PFSK-1 (cell line): Measurements from ENCODE around the gene WDR31.

ENCODE experiments used
- FOXP2 ChIP-seq: optimal IDR thresholded peaks from 2 replicates; pipeline ENCODE3; 2011; ENCODE audit warnings: borderline replicate concordance, control low read depth, inconsistent platforms; ENCODE audit not compliant: insufficient read depth; ENCODE audit errors: extremely low read length, extremely low read depth
- POLR2AphosphoS5 ChIP-seq: IDR thresholded peaks from 2 replicates; pipeline ENCODE4 v1.6.1; 2012; ENCODE audit warnings: low read depth, mild to moderate bottlenecking, control low read depth, low read length, moderate library complexity
- SIN3A ChIP-seq: IDR thresholded peaks from 2 replicates; pipeline ENCODE4 v1.6.1; 2012; ENCODE audit warnings: mild to moderate bottlenecking, low read length, moderate library complexity, borderline replicate concordance; ENCODE audit not compliant: insufficient read depth
- TAF1 ChIP-seq: IDR thresholded peaks from 2 replicates; pipeline ENCODE4 v1.6.1; 2012; ENCODE audit warnings: low read length, control low read depth, borderline replicate concordance; ENCODE audit not compliant: insufficient read depth
- TF ChIP-seq, protein P1 (sequence below), 2 experiments: IDR thresholded peaks; 2 replicates each; pipeline versions ENCODE4 v1.6.1 to v1.8.0; 2011 to 2012; ENCODE audit warnings: low read depth in 2 of 2, low read length in 2 of 2, control low read depth in 1 of 2, inconsistent platforms in 1 of 2, mild to moderate bottlenecking in 1 of 2, moderate library complexity in 1 of 2; ENCODE audit not compliant: insufficient read depth in 1 of 2

Gene WDR31

DNA sequence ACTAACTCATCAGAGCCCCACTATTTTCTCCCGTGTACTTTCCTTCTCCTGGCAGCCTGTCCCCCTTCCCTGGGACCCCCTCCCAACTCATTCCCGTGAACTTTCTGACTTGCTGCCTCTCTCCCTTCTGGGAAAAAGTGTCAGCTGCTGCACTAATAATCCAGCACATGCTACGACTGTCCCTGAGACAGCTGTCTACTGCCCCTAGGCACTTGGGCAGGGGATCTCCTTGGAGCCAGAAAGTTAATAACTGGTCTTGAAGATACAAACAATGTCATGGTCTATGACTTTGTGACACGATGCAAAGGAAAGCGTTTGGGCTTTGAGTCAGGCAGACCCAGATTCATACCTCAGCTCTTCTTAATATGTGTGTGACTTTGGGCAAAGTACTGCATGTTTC lies 26.8 kb downstream of the WDR31 start:
- no peak for TF ChIP-seq TAF1
- no peak for TF ChIP-seq SIN3A
- no peak for TF ChIP-seq FOXP2
- TF ChIP-seq, protein P1, sequence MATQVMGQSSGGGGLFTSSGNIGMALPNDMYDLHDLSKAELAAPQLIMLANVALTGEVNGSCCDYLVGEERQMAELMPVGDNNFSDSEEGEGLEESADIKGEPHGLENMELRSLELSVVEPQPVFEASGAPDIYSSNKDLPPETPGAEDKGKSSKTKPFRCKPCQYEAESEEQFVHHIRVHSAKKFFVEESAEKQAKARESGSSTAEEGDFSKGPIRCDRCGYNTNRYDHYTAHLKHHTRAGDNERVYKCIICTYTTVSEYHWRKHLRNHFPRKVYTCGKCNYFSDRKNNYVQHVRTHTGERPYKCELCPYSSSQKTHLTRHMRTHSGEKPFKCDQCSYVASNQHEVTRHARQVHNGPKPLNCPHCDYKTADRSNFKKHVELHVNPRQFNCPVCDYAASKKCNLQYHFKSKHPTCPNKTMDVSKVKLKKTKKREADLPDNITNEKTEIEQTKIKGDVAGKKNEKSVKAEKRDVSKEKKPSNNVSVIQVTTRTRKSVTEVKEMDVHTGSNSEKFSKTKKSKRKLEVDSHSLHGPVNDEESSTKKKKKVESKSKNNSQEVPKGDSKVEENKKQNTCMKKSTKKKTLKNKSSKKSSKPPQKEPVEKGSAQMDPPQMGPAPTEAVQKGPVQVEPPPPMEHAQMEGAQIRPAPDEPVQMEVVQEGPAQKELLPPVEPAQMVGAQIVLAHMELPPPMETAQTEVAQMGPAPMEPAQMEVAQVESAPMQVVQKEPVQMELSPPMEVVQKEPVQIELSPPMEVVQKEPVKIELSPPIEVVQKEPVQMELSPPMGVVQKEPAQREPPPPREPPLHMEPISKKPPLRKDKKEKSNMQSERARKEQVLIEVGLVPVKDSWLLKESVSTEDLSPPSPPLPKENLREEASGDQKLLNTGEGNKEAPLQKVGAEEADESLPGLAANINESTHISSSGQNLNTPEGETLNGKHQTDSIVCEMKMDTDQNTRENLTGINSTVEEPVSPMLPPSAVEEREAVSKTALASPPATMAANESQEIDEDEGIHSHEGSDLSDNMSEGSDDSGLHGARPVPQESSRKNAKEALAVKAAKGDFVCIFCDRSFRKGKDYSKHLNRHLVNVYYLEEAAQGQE (IDR thresholded peaks at IDR 0.05; ENCODE audit: insufficient read depth in 1 of 2, low read depth in 2 of 2, low read length in 2 of 2), result no peak
- no peak for TF ChIP-seq POLR2AphosphoS5

DNA sequence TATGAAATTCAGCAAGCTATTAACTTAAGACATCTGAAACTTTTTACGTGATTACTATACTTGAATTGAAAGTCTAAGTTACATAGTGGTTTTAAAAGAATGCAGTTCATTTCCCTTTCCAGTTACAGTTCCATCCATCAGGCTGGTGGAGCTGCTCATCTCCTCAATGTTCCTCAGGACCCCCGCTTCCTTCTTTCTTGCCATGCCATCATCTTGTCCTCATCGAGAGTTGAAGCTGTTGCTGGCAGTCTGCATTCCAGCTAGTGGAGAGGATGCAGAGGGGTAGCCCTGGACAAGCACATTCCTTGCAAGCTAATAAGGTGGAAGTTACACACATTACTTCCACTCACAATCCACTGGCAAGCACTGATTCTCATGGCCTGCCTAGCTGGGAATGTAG lies 28.1 kb downstream of the WDR31 start:
- no peak for TF ChIP-seq SIN3A
- TF ChIP-seq, protein P1 (IDR thresholded peaks at IDR 0.05; ENCODE audit: insufficient read depth in 1 of 2, low read depth in 2 of 2, low read length in 2 of 2), result no peak
- TF ChIP-seq TAF1, result no peak
- no peak for TF ChIP-seq FOXP2

DNA sequence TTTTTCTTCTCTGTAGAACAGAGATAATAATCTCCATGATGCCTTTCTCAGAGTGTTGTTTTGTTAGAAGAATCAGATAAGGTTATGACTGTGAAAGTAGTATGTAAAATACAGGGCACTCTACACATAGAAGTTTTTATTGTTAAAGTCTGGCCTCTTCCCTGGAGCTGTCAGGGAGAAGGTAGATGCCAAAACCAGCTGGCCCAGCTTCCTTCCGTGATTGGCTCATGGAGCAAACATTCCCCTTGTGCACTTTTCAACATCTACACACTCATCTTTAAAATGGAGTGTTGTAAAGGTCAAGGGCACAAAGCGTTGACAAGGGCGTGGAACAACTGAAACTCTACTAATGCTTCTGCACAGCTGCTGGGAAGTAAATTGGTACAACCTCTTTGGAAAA lies 29.5 kb downstream of the WDR31 start:
- TF ChIP-seq FOXP2, result no peak
- no peak for TF ChIP-seq POLR2AphosphoS5
- TF ChIP-seq TAF1, result no peak
- TF ChIP-seq, protein P1 (IDR thresholded peaks at IDR 0.05; ENCODE audit: insufficient read depth in 1 of 2, low read depth in 2 of 2, low read length in 2 of 2), result no peak
- TF ChIP-seq SIN3A, result no peak

DNA sequence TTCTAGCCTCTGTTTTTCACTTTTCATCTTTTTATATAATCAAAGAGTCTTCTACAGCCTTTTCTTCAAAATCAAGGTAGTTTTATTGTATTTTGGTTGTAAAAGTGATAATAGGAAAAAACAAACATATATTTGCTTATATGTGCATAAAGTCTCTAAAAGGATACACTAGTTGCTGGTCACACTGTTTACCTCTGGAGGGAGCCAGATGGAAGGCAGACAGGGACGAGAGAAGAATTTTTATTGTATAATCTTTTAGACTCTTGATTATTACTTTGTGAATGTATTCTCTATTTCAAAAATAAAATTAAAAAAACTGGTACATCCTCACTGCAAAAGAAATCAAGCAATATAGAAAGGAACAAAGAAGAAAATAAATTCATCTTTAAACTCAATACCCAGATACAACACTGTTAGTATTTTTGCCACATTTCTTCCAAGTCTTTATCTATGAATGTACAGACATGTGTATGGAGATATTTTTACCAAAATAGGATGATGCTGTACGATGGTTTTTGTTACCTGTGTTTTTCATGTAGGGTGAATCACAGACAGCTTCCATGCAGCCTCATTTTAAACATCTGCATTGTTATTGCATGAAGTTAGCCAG lies 30.8 kb downstream of the WDR31 start:
- TF ChIP-seq, protein P1 (IDR thresholded peaks at IDR 0.05; ENCODE audit: insufficient read depth in 1 of 2, low read depth in 2 of 2, low read length in 2 of 2), result no peak
- no peak for TF ChIP-seq POLR2AphosphoS5
- TF ChIP-seq SIN3A, result no peak
- no peak for TF ChIP-seq FOXP2
- no peak for TF ChIP-seq TAF1

DNA sequence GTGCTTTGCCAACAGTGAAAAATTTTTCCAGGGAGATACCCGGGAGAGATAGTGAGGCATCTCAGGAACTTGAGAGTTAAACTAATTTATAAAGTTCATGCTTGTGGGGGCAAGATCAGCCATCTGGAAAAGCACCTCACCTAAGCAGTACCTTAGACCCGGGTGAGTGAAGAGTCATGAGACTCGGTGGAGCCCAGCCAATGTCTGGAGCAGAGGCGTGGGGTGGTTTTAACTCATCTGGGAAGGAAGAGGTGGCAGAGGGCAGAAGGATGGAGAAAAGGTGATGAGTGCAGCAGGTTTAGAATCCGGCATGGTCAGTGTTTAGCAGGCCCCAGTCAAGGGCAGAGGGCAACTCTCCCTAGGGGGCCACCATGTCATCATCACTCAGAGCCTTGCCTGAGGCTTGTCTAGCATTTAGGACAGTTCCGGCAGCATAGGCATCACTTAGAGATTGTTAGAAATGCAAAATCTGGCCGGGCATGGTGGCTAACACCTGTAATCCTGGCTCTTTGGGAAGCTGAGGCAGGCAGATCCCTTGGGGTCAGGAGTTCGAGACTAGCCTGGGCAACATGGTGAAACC lies 32.6 kb downstream of the WDR31 start:
- TF ChIP-seq POLR2AphosphoS5 (no peak), TAF1 (no peak), SIN3A (no peak), FOXP2 (no peak)
- TF ChIP-seq, protein P1 (IDR thresholded peaks at IDR 0.05; ENCODE audit: insufficient read depth in 1 of 2, low read depth in 2 of 2, low read length in 2 of 2), result no peak
